Activated T-cell treated with anti-CD3 and anti-CD28 coated beads, Interleukin-2, amount 50 U/mL, for 72 hours (primary cell): ENCODE measurements around the gene IFT20. TPM values are rescaled to one million over a fixed set of nuclear protein-coding genes. Genes with fewer than 3 reads are reported as not detected.
A peak's percentile ranks its signal among the peaks of the same experiment; 100 is the strongest.
"Not testable (repeated sequence)": the region's sequence is repeated elsewhere in the genome, so short reads cannot be mapped to it uniquely, and the experiment has no call there.

Source experiments
- ATAC-seq, 2 donors: fragments of 150-1000 bp; cut with Tn5 transposase; replicated peaks in 1 of 2; 2 replicates each; pipeline ENCODE4 v1.10.0; 2021; ENCODE audit warnings: moderate library complexity in 2 of 2, mild to moderate bottlenecking in 1 of 2
- DNase-seq, 2 donors: peaks; one replicate each; pipeline ENCODE4 v3.0.0; 2021 to 2022; ENCODE audit warnings: mixed read lengths in 1 of 2
- H3K27ac Mint-ChIP-seq: one replicate; pipeline ENCODE4 v1.8.0; 2022; ENCODE audit warnings: mild to moderate bottlenecking, moderate library complexity, mixed read lengths
- H3K27me3 Mint-ChIP-seq: one replicate; pipeline ENCODE4 v1.8.0; 2022; ENCODE audit warnings: low read depth, mixed read lengths
- H3K36me3 Mint-ChIP-seq, 2 donors: one replicate each; pipeline ENCODE4 v1.8.0; 2022; ENCODE audit warnings: mixed read lengths in 2 of 2, mild to moderate bottlenecking in 1 of 2; ENCODE audit not compliant: insufficient read depth in 2 of 2
- H3K4me1 Mint-ChIP-seq: one replicate; pipeline ENCODE4 v1.8.0; 2022; ENCODE audit warnings: low read depth, mixed read lengths
- H3K4me3 Mint-ChIP-seq, 2 donors: one replicate each; pipeline ENCODE4 v1.8.0; 2022; ENCODE audit warnings: mild to moderate bottlenecking in 2 of 2, mixed read lengths in 2 of 2, moderate library complexity in 2 of 2
- H3K9me3 Mint-ChIP-seq, 2 donors: one replicate each; pipeline ENCODE4 v1.8.0; 2022; ENCODE audit warnings: mixed read lengths in 2 of 2
- total RNA-seq, 2 donors: library from RNA; stranded (reverse); gene quantifications; one replicate each; pipeline ENCODE4 v1.2.3, GENCODE V29; 2022

IFT20 gene
- total RNA-seq, 2 donors from 2014 or later, result 31.1 to 31.7 TPM

DNA sequence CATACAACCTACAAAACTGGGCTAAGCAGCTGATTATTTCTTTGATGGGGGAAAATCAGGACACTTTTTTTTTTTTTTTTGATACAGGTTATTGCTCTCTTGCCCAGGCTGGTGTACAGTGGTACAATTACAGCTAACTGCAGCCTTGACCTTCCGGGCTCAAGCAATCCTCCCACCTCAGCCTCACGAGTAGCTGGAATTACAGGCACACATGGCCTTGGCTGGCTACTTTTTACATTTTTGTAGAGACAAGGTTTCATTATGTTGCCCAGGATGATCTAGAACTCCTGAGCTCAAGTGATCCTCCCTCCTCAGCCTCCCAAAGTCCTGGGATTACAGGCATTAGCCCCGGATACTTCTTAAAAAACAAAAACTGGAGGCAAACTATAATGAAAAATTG lies 36.8 kb downstream of the IFT20 start:
- peaks cover 8% of the 10 kb centered on the region for H3K27me3 Mint-ChIP-seq
- H3K4me1 Mint-ChIP-seq, result peaks cover 18% of the 10 kb centered on the region
- H3K9me3 Mint-ChIP-seq, result no peaks in the 10 kb centered on the region
- no peak overlapping the region for H3K4me3 Mint-ChIP-seq
- H3K36me3 Mint-ChIP-seq, result no peaks in the 10 kb centered on the region
- ATAC-seq (no peak), DNase-seq (no peak)
- no peak overlapping the region for H3K27ac Mint-ChIP-seq

DNA sequence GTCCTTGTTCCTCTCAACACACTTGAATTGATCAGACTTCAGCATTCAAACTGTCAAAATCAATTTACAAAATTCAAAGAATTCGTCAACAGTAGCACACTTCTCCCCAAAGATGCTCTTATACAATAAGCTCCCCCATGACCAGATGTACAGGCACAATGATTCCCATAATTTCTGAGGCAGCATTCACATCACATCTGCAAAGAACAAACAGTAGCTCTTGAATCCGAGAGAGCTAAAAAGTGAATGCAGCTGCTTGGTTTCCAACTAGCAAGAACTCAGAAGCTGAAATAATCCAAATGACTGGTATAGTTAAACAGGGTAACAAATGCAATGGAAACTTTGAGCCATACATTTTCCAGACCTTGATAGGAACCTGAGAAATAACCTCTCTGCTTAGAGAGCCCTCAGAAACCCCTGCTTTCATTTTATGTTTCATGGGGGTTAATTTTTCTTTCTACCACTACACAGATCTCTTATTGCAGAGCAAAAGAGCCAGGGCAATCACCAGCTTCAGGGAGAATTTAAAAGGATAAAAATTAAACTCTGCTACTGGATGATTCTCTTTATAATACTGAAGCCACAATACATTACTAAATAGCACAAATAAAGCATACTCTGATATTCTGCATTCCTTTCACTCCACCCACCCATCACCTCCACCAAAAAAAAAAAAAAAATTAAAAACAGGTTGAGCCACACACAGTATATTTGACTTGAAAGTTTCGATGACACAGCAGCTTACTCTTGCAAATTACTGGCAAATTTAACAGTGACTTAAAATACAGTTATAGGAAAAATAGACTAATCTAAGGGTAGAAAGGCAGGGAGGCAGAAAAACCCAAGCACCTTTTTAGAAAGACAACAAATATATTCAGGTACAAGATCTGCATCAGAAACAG lies 39.3 kb downstream of the IFT20 start:
- DNase-seq (no peak), ATAC-seq (peak; percentile 83 to 85)
- peaks cover 26% of the 10 kb centered on the region for H3K27me3 Mint-ChIP-seq
- peak overlapping the region; percentile 25 for H3K27ac Mint-ChIP-seq
- peak overlapping the region; percentile 20 to 27 for H3K4me3 Mint-ChIP-seq
- H3K4me1 Mint-ChIP-seq, result peaks cover 18% of the 10 kb centered on the region
- no peaks in the 10 kb centered on the region for H3K36me3 Mint-ChIP-seq
- H3K9me3 Mint-ChIP-seq, result no peaks in the 10 kb centered on the region

DNA sequence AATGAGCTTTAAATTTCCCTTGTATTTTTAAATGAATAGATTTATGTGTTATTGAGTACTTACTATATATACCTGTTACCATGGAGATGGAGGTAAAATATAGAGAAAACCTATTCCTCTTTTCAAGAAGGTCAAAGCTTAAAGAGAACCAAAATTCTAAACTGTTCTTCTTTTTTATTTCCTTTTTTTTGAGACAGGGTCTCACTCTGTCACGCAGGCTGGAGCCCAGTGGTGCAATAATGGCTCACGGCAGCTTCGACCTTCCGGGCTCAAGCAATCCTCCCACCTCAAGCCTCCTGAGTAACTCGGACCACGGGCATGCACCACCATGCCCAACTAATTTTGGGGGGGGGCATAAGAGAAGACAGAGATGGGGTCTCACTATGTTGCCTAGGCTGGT lies 41.3 kb downstream of the IFT20 start:
- H3K27ac Mint-ChIP-seq, result no peak overlapping the region
- peaks cover 18% of the 10 kb centered on the region for H3K4me1 Mint-ChIP-seq
- H3K36me3 Mint-ChIP-seq, result no peaks in the 10 kb centered on the region
- H3K9me3 Mint-ChIP-seq, result no peaks in the 10 kb centered on the region
- ATAC-seq, result no peak
- H3K27me3 Mint-ChIP-seq, result peaks cover 26% of the 10 kb centered on the region
- no peak overlapping the region for H3K4me3 Mint-ChIP-seq
- no peak for DNase-seq

DNA sequence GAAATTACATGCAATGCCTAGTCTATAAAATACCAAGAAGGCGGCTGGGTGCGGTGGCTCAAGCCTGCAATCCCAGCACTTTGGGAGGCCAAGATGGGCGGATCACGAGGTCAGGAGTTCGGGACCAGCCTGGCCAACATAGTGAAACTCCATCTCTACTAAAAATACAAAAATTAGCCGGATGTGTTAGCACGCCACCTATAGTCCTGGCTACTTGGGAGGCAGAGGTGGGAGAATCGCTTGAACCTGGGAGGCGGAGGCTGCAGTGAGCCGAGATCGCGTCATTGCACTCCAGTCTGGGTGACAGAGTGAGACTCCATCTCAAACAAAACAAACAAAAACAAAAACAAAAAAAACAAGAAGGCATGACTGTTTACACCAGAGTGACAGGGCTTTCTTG lies 42.4 kb downstream of the IFT20 start:
- ATAC-seq, H3K4me3 Mint-ChIP-seq, H3K9me3 Mint-ChIP-seq, H3K27ac Mint-ChIP-seq, DNase-seq, H3K36me3 Mint-ChIP-seq: not testable (repeated sequence)
- Mint-ChIP-seq H3K4me1 (peaks cover 18% of the 10 kb centered on the region), H3K27me3 (peaks cover 26% of the 10 kb centered on the region)

DNA sequence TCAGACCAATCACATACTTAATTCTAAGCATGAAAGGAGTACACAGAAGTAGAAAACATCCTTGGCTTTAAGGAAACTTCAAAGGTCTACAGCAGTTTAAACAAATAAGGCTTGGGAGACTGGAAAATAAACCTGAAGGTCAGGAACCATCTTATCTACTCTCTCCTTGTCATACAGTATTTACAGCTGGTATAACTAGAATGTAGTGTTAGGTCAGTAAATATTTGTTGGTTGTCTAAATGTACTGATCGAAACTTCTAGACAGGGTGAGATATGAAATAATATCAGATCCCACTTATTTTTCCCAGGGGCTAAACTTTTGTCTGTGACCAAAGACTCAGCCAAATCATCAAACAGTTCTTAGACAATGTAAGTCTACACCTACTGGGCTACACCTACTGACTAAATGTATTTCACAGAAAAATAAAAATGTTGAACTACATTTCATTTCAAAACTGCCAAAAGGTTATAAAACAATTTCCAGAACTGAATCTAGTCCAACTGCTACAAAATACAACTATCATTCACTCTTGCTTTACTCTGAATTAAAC lies 43.4 kb downstream of the IFT20 start:
- Mint-ChIP-seq H3K4me3 (no peak overlapping the region), H3K36me3 (no peaks in the 10 kb centered on the region), H3K27me3 (peaks cover 26% of the 10 kb centered on the region), H3K4me1 (peaks cover 16% of the 10 kb centered on the region), H3K27ac (no peak overlapping the region), H3K9me3 (no peaks in the 10 kb centered on the region)
- ATAC-seq (no peak), DNase-seq (no peak)

DNA sequence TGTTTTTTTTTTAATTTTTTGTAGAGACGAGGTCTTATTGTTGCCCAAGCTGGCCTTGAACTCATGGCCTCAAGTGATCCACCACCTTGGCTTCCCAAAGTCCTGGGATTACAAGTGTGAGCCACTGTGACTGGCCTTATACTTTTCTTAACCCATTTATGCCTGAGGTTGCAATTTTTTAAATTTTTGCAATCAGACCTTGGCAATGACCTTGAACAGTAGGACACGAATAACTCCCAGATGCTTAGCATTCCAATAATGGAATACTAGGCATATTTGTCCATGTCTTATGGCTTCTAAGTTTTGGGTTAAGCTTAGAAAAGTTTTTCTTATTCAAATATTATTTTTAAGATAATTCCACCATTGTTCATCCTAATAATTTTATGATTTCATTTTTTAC lies 44.6 kb downstream of the IFT20 start:
- H3K4me3 Mint-ChIP-seq, result no peak overlapping the region

DNA sequence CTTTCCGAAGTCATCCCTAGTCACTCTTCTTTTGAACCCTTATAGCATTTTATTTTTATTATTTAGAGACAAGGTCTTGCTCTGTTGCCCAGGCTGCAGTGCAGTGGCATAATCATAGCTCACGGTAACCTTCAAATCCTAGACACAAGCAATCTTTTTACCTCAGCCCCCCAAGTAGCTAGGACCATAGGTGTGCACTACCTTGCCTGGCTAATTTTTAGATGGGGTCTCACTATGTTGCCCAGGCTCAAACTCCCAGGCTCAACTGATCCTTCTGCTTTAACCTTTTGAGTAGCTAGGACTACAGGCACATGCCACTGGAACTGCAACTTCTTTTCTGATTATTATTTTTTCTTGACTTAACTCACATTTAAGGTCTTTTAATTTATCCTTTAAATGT lies 49.3 kb downstream of the IFT20 start:
- H3K9me3 Mint-ChIP-seq, result no peaks in the 10 kb centered on the region
- DNase-seq (no peak), ATAC-seq (no peak)
- no peak overlapping the region for H3K27ac Mint-ChIP-seq
- no peak overlapping the region for H3K4me3 Mint-ChIP-seq
- no peaks in the 10 kb centered on the region for H3K36me3 Mint-ChIP-seq
- H3K4me1 Mint-ChIP-seq, result no peaks in the 10 kb centered on the region
- peaks cover 12% of the 10 kb centered on the region for H3K27me3 Mint-ChIP-seq

More for the DNA sequence above, 44.6 kb downstream of the IFT20 start:
- peaks cover 26% of the 10 kb centered on the region for H3K27me3 Mint-ChIP-seq
- no peaks in the 10 kb centered on the region for H3K36me3 Mint-ChIP-seq
- H3K9me3 Mint-ChIP-seq, result no peaks in the 10 kb centered on the region
- DNase-seq (no peak), ATAC-seq (no peak)
- H3K27ac Mint-ChIP-seq, result no peak overlapping the region
- peaks cover 4% of the 10 kb centered on the region for H3K4me1 Mint-ChIP-seq

DNA sequence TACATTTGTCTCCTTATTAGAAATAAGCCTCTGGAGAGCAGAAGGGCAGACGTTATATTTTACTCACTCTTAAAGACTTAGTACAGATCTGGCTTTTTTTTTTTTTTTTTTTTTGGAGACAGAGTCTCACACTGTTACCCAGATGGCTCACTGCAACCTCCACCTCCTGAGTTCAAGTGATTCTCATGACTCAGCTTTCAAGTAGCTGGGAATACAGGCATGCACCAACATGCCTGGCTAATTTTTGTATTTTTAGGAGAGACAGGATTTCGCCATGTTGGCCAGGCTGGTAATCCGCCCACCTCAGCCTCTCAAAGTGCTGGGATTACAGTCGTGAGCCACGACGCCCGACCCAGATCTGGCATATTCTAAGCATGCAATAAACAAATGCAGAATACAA lies 52.7 kb downstream of the IFT20 start:
- ATAC-seq, result no peak
- DNase-seq, result no peak
- Mint-ChIP-seq H3K36me3 (no peaks in the 10 kb centered on the region), H3K4me1 (peaks cover 12% of the 10 kb centered on the region), H3K27ac (no peak overlapping the region), H3K27me3 (peaks cover 38% of the 10 kb centered on the region), H3K9me3 (no peaks in the 10 kb centered on the region), H3K4me3 (no peak overlapping the region)

DNA sequence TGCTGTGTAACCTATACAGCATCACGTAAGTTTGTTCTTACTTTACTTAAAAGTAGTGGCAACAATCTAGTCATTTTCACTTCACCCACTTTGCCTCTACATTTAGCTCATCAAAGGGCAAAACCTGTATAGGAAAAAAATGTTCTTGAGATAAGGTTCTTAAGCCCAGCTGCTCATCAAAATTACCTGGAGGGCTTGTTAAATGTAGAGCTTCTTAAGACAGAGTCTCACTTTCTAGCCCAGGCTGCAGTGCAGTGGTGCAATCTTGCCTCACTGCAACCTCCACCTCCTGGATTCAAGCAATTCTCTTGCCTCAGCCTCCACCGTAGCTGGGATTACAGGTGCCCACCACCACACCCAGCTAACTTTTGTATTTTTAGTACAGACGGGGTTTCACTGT lies 54.4 kb downstream of the IFT20 start:
- Mint-ChIP-seq H3K27ac (no peak overlapping the region), H3K4me1 (peaks cover 18% of the 10 kb centered on the region), H3K4me3 (no peak overlapping the region), H3K27me3 (peaks cover 56% of the 10 kb centered on the region), H3K9me3 (no peaks in the 10 kb centered on the region), H3K36me3 (no peaks in the 10 kb centered on the region)
- DNase-seq (no peak), ATAC-seq (no peak)

DNA sequence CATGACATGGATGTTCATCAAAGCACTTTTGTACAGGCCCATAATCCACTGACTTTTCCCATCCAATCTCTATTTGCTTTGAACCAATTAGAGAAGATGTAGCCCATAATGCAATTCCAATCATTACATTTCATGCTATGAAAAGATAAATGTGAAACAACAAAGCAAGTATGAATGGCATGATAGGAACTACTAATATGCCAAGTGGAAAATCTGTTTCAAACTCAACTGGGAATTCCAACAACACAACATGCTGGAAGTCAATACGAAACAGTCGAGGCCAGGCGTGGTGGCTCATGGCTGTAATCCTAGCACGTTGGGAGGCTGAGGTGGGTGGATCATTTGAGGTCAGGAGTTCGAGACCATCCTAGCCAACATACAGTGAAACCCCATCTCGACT lies 55.9 kb downstream of the IFT20 start:
- peaks cover 23% of the 10 kb centered on the region for H3K4me1 Mint-ChIP-seq
- peaks cover 70% of the 10 kb centered on the region for H3K27me3 Mint-ChIP-seq
- H3K36me3 Mint-ChIP-seq, result no peaks in the 10 kb centered on the region
- H3K4me3 Mint-ChIP-seq, result no peak overlapping the region
- H3K9me3 Mint-ChIP-seq, result no peaks in the 10 kb centered on the region
- H3K27ac Mint-ChIP-seq, result no peak overlapping the region
- no peak for ATAC-seq
- no peak for DNase-seq

Other genes starting within 250 kb of the IFT20 start
- 10 to 100 TPM; 23.4 to 38.2 TPM for gene TMEM97, start 16.3 kb downstream of the IFT20 start, total RNA-seq
- gene TNFAIP1, start 289 bp upstream of the IFT20 start, total RNA-seq, result 10 to 100 TPM; 20.9 to 22.1 TPM
- gene POLDIP2, start 22.1 kb upstream of the IFT20 start, total RNA-seq, result 10 to 100 TPM; 78.2 to 91.2 TPM
- not detected for gene SEBOX, start 29.7 kb upstream of the IFT20 start, total RNA-seq
- under 1 TPM; 0.19 to 0.30 TPM for gene VTN, start 34.8 kb upstream of the IFT20 start, total RNA-seq
- gene SARM1, start 36.2 kb upstream of the IFT20 start, total RNA-seq, result 10 to 100 TPM; 22.4 to 24.3 TPM
- 1 to 10 TPM; 2.1 TPM for gene SLC46A1, start 70.7 kb upstream of the IFT20 start, total RNA-seq
- not detected for gene SLC13A2, start 138.2 kb upstream of the IFT20 start, total RNA-seq
- not detected for gene FOXN1, start 170.9 kb upstream of the IFT20 start, total RNA-seq
- gene UNC119, start 217.2 kb upstream of the IFT20 start, total RNA-seq, result 10 to 100 TPM; 45.3 to 53.8 TPM
- 10 to 100 TPM; 46.3 to 53.5 TPM for gene PIGS, start 236.1 kb upstream of the IFT20 start, total RNA-seq
- gene ALDOC, start 241.4 kb upstream of the IFT20 start, total RNA-seq, result 10 to 100 TPM; 23.1 to 40.0 TPM